Measurements from ENCODE around the gene TMCO4. TPM values are rescaled to one million over a fixed set of nuclear protein-coding genes. Genes with fewer than 3 reads are reported as not detected.

TMCO4 gene
- total and polyA plus RNA-seq, 2 of the 4 experiments (the other 2 are of a cell fraction): 7.3 to 8.6 TPM

DNA sequence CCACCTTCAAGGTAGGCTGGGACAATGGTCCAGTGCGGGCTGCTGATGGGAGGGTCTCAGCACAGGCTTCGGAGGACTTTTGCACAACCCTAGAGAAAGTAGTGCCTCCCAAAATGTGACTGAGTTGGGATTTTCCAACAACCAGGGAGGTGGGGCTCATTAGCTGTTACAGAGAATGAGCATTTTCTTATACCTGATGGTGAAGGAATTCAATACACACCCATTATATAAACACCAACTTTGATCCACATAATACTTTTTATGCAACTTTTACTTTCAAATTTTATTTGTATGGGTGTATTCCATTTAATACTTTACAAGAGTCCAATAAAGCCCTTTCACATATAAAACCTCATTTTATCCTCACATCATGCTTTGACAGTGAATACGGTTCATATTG, 46.6 kb upstream of the TMCO4 start:
- peaks cover 12% of the 10 kb centered on the region for H3K27me3 ChIP-seq (ENCODE audit: control insufficient read depth, insufficient read depth, low read length)
- no peaks in the 10 kb centered on the region for H3K4me1 ChIP-seq (ENCODE audit: control insufficient read depth, insufficient read depth, low read length)
- no peak overlapping the region for H2AK9ac ChIP-seq (replicated peaks; ENCODE audit: low read depth, low read length, poor library complexity)
- no peak overlapping the region for H2AFZ ChIP-seq (replicated peaks; ENCODE audit: low read length, poor library complexity)
- POLR2A ChIA-PET (ENCODE audit: unreplicated experiment): no interaction called here
- CTCF ChIA-PET: no interaction called here
- in situ Hi-C loops (cut with MboI; ENCODE audit: low sequenced_read_pairs): no loop called here
- H2AK5ac ChIP-seq (ENCODE audit: low read depth, low read length): no peak overlapping the region
- H4K8ac ChIP-seq (ENCODE audit: low read depth in 2 of 2, low read length in 2 of 2): no peak overlapping the region
- H2BK120ac ChIP-seq (ENCODE audit: low read depth, low read length): no peak overlapping the region
- dilution Hi-C loops (cut with HindIII; ENCODE audit: low sequenced_read_pairs, unreplicated experiment): no loop called here
- no peak overlapping the region for H4K5ac ChIP-seq (ENCODE audit: low read depth, low read length)
- no peak overlapping the region for H3K9ac ChIP-seq (ENCODE audit: low read depth, low read length)
- no TSS peak for BruUV-seq (replicated peaks)
- ATAC-seq (ENCODE audit: low read depth) (no peak), DNase-seq (no peak)
- H3K4me3 ChIP-seq (ENCODE audit: insufficient read depth, low read depth, low read length): no peak overlapping the region
- no peak for TF ChIP-seq POLR2A (IDR thresholded peaks at IDR 0.05; ENCODE audit: low read depth, low read length)
- TF ChIP-seq NFE2L2 (IDR thresholded peaks at IDR 0.05; ENCODE audit: low read depth, low read length): no peak
- TF ChIP-seq MXI1 (IDR thresholded peaks at IDR 0.05; ENCODE audit: borderline replicate concordance, low read depth, low read length): no peak
- TF ChIP-seq BHLHE40 (IDR thresholded peaks at IDR 0.05; ENCODE audit: low read depth, low read length): no peak
- no peak for TF ChIP-seq RFX5 (IDR thresholded peaks at IDR 0.05; ENCODE audit: low read depth, low read length)
- TF ChIP-seq CHD1 (IDR thresholded peaks at IDR 0.05; ENCODE audit: low read depth, low read length): no peak
- TF ChIP-seq, protein P1, sequence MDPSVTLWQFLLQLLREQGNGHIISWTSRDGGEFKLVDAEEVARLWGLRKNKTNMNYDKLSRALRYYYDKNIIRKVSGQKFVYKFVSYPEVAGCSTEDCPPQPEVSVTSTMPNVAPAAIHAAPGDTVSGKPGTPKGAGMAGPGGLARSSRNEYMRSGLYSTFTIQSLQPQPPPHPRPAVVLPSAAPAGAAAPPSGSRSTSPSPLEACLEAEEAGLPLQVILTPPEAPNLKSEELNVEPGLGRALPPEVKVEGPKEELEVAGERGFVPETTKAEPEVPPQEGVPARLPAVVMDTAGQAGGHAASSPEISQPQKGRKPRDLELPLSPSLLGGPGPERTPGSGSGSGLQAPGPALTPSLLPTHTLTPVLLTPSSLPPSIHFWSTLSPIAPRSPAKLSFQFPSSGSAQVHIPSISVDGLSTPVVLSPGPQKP (IDR thresholded peaks at IDR 0.05; ENCODE audit: borderline replicate concordance, low read depth, low read length): no peak
- no peak overlapping the region for H3K23ac ChIP-seq (ENCODE audit: low read depth, low read length)
- H2BK15ac ChIP-seq (ENCODE audit: low read depth, low read length): no peak overlapping the region
- no peak overlapping the region for H3K56ac ChIP-seq (ENCODE audit: extremely low read depth, insufficient read depth, low read length)
- H3K36me3 ChIP-seq (ENCODE audit: control insufficient read depth, insufficient read depth, low read length): no peaks in the 10 kb centered on the region
- no CpG with 5 or more reads among the region's 3 CpGs for WGBS, 2 experiments (ENCODE audit: extremely low coverage in 2 of 2, insufficient read length in 1 of 2)
- no peak overlapping the region for H3K4ac ChIP-seq (ENCODE audit: low read depth, low read length)
- no peak overlapping the region for H3K4me2 ChIP-seq (ENCODE audit: low read depth, low read length)
- no peaks in the 10 kb centered on the region for H3K9me1 ChIP-seq (ENCODE audit: insufficient read depth, low read length)
- no peak overlapping the region for H4K91ac ChIP-seq (ENCODE audit: insufficient read depth, low read depth, low read length)
- no peak overlapping the region for H3K14ac ChIP-seq (replicated peaks; ENCODE audit: low read depth, low read length)
- H3K27ac ChIP-seq (ENCODE audit: insufficient read depth, low read length): no peak overlapping the region
- H4K20me1 ChIP-seq (ENCODE audit: insufficient read depth, low read length): no peaks in the 10 kb centered on the region
- H3K9me3 ChIP-seq (ENCODE audit: control insufficient read depth, insufficient read depth, low read length): no peaks in the 10 kb centered on the region
- H3K79me1 ChIP-seq (ENCODE audit: low read depth in 1 of 2, low read length in 2 of 2): no peaks in the 10 kb centered on the region
- no peak overlapping the region for H3K18ac ChIP-seq (ENCODE audit: low read depth, low read length)
- no peak overlapping the region for H2BK20ac ChIP-seq (ENCODE audit: low read depth, low read length)
- intact Hi-C loops (cut with micrococcal nuclease): no loop called here
- no peak overlapping the region for H2BK5ac ChIP-seq (ENCODE audit: low read depth, low read length, poor library complexity, severe bottlenecking)
